PFSK-1 (cell line): ENCODE results near the gene ZNF384.

Source experiments
- FOXP2 ChIP-seq: optimal IDR thresholded peaks from 2 replicates; pipeline ENCODE3; 2011; ENCODE audit warnings: borderline replicate concordance, control low read depth, inconsistent platforms; ENCODE audit not compliant: insufficient read depth; ENCODE audit errors: extremely low read length, extremely low read depth
- POLR2AphosphoS5 ChIP-seq: IDR thresholded peaks from 2 replicates; pipeline ENCODE4 v1.6.1; 2012; ENCODE audit warnings: low read depth, mild to moderate bottlenecking, control low read depth, low read length, moderate library complexity
- REST ChIP-seq, 2 experiments: IDR thresholded peaks; 2 replicates each; pipeline versions ENCODE4 v1.6.1 to v1.8.0; 2011 to 2012; ENCODE audit warnings: low read depth in 2 of 2, low read length in 2 of 2, control low read depth in 1 of 2, inconsistent platforms in 1 of 2, mild to moderate bottlenecking in 1 of 2, moderate library complexity in 1 of 2; ENCODE audit not compliant: insufficient read depth in 1 of 2
- SIN3A ChIP-seq: IDR thresholded peaks from 2 replicates; pipeline ENCODE4 v1.6.1; 2012; ENCODE audit warnings: mild to moderate bottlenecking, low read length, moderate library complexity, borderline replicate concordance; ENCODE audit not compliant: insufficient read depth
- TAF1 ChIP-seq: IDR thresholded peaks from 2 replicates; pipeline ENCODE4 v1.6.1; 2012; ENCODE audit warnings: low read length, control low read depth, borderline replicate concordance; ENCODE audit not compliant: insufficient read depth

DNA sequence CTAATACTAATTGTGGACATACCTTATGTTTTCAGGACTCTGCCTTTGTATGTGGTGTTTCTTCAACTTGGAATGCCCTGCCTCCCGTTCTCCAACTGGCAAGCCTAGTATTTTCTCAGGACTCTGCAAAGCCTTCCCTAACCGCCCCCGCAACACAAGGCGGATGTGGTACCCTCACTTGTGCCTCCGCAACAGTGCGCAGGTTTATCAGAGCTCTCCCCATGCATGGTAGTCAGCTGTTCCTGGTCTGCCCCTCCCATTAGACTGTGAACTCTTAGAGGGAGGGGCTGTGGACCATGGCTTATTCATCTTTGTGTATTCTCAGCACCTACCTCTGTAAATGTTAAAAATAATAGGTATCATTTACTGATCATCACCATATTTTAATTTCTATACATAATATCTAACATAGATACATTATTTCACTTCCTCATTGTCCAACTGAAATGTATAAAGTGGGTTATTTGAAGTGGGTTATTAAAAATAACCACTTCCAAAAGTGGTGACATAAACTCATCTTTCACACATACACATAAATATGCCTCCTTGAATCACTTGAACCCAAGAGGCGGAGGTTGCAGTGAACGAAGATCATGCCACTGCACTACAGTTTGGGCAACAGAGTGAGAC, 62.4 kb downstream of the ZNF384 start:
- TF ChIP-seq REST (IDR thresholded peaks at IDR 0.05; ENCODE audit: insufficient read depth in 1 of 2, low read depth in 2 of 2, low read length in 2 of 2) (no peak), TAF1 (no peak), POLR2AphosphoS5 (no peak), SIN3A (no peak), FOXP2 (no peak)
